Measurements from ENCODE around the gene SEPTIN11. TPM values are rescaled to one million over a fixed set of nuclear protein-coding genes. Genes with fewer than 3 reads are reported as not detected.
"Not testable (repeated sequence)": the region's sequence is repeated elsewhere in the genome, so short reads cannot be mapped to it uniquely, and the experiment has no call there.

SEPTIN11 gene
- total RNA-seq, 1 experiment from 2014 or later = 158 TPM

DNA sequence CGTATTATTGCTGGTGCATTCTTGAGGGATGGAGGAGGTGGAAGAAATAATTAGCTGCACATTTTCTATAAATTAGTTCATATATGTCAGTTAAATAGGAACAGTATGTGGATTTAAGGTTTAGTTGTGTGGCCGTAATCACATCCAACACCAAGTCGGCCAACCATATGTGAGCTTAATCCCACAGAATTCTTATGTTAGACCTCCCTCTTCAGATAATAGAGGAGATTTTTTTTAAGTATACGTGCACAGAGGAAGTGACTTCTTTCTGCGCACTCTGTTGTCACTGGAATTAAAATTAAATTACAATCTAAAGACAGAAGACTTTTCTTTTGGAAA is 2.1 kb downstream of the SEPTIN11 start:
- DNase-seq (ENCODE audit: low read depth) = peak; percentile 30

GRCh38 chr4:76952071-76952470 is 2.5 kb downstream of the SEPTIN11 start:
- no peak for DNase-seq (ENCODE audit: low read depth)

DNA sequence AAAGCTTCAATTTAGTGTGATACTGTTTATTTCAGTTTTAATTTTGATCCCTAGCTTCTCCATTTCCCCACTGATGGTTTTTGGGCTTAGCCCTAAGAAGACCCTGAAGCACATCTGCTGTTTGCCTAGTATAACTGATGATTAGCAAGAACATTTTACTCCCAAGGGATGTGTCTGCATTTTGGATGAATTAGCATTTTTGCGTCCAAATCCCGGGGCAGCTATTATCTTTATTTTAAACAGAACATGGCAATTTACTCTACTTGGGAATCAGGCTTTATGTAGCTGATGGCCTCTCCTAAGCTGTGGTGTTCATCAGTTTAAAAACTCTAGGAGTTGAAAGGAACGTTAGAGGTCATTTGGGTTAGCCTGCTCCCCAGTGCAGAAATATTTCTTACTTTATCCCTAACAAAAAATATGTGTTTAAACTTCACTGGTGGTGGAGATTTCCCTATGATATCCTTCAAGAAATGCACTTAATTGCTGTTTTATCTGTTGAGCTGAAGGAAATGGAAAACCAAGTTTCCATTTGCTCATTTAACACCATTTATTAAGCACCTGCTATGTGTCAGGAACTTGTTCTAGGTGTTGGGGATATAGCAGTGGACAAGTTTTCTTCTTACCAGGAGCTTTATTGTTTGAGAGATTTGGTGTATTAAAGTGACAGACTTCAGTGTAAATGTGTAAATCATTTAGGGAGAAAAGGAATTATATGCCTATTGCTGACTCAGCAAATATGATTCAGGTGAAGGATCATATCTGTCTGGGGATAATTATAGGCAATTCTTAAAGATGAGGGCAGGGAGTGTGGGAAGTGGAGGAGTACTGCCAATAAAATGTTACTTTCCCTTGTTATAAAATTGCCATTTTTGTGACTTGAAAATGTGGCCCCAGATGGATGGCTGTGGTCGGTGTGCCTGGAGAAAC is 3.4 kb downstream of the SEPTIN11 start:
- DNase-seq (ENCODE audit: low read depth) = no peak

- no peak for DNase-seq (ENCODE audit: low read depth)
Measured at GRCh38 chr4:76953956-76954355, 4.4 kb downstream of the SEPTIN11 start.

- no peak for DNase-seq (ENCODE audit: low read depth)
Measured at GRCh38 chr4:76954489-76954888, 4.9 kb downstream of the SEPTIN11 start.

DNA sequence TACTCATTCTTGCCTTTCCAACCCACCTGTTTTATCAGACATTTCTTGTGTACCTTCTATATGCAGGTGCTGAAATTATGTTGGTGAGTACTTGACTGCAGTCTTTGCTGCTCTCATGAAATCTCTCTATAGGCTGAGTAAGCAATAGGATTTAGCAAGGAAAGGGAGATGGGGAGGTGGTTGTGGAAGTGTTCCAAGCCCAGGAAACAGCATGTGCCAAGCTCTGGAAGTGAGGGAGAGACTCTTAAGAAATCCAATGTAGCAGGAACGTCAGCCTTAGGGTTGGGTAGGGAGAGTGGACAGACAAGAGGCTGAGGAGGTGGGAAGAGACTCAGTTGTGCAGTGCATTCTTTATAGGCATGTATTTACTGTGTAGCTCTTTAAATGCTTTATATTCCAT is 5.6 kb downstream of the SEPTIN11 start:
- no peak for DNase-seq (ENCODE audit: low read depth)

DNA sequence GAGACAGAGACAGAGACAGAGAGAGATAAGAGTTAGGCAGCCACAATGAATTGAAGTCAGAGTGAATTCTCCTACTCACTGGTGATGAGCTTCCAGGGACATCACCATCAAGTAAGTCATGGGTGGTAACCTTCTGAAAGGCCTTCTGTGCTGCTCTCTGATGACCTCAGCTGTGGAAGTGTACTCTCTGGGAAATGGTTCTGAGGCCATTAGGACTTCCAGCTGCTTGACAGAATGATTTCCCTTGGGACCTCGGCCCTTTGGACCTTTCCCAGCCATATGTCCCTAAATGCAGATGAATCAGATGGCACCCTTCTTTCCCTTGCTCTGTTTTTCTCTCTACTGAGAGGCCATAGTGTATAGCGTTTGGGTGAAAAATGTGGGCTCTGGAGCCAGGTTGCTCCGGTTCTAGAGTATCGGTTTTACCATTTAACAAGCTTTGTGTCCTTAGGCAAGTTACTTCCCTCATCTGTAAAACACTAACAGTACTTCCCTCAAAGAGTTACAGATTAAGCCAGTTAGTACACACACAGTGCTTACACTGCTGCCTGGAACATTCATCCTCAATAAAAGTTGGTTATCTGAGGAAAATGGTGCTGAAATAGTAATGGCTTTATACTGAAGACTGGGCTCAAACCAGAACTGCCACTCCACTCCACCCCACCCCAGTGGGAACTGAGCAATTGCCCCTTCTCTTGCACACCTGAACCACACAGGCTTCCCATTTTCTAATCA is 7.6 kb downstream of the SEPTIN11 start:
- no peak for DNase-seq (ENCODE audit: low read depth)

- no peak for DNase-seq (ENCODE audit: low read depth)
Measured at GRCh38 chr4:76958891-76959290, 9.3 kb downstream of the SEPTIN11 start.

DNA sequence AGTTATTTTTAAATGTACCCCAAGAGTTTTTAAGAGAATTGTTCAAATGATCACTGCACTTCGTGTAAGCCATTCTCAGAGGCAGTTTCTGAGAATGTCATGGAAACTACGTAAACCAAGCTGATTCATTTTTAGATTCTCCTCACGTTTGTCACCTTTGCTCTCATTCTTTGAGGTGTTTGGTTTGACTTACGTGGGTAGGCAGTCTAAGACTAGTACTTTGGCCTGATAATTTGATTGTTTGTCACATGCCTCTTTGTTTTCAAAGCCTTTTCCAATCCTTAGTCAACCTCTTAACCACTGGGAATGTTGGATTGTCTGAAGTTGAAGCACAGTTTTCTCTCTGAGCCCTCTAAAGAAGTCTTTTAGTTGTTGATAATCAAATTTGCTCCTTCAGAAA is 10.5 kb downstream of the SEPTIN11 start:
- no peak for DNase-seq (ENCODE audit: low read depth)

- DNase-seq (ENCODE audit: low read depth) = no peak
Measured at GRCh38 chr4:76962406-76963130, 13.0 kb downstream of the SEPTIN11 start.

- DNase-seq (ENCODE audit: low read depth) = no peak
Measured at GRCh38 chr4:76963131-76963750, 13.7 kb downstream of the SEPTIN11 start.

GRCh38 chr4:76963927-76964326 is 14.4 kb downstream of the SEPTIN11 start:
- DNase-seq (ENCODE audit: low read depth) = not testable (repeated sequence)

DNA sequence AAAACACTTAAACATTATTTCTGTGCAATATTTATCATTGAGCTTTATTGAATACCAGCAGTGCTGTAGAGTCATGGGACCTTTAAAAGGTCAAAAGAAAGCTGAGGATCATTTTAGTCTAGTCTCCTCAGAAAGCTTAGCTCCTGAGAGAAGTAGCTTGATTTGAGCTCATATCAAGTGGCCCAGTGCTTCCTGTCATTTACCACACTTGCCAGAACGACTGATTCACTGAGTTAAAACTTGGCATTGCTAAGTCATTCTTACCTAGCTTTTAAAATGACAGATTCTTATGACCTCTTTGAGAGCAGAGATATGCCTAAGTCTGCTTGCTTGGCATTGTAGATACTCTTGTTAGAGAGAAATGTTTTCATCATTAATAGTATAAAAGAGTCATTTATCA is 15.2 kb downstream of the SEPTIN11 start:
- DNase-seq (ENCODE audit: low read depth) = no peak

DNA sequence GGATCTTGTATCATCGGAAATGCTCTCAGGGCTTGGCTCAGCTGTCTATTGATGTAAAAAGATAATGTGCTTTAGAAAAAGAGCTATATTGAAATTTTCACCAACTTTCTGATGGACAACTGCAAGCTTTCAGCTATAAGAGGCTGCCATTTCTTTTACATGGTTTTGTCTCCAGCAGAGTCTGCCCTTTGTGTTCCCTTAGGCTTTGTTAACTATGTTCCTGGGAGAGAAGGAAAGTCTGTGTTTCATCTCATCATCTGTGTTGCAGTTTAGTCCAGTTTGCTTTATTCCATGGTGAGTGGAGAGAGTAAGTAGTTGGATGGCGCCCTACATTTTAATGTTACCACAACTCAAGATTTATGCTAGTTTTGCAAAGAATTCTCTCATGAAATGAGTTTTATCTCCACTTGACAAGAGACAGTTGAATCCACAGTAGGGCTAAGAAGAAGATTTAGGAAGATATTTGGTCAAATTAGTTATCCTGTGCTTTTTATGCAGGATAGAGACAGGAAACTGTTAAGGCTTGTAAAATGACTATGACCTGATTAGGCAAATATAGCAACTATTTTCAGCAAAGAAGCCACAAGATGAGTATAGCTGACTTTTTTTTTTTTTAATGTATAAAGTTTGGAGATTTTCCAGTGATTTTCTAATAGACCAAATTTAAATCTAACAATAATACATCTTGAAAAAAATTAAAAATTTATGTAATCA is 16.5 kb downstream of the SEPTIN11 start:
- DNase-seq (ENCODE audit: low read depth) = no peak

DNA sequence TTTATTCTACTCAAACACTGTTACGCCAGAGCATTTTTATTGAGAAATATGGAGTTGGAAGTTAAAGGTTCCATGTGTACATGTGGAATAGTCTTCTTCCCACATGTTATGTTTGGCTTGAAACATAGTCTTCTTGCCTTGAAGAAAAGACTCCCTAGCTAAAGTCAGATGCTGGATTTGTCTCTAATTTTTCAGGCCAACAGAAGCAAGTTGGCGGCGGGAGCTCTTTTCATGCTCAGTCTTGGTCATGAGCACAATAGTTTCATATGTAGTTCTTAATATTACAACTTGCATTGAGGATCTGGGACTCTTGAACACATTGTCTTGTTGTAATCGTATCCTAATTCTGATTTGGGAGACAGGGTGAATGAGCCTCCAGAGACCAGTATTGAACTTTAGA is 19.4 kb downstream of the SEPTIN11 start:
- DNase-seq (ENCODE audit: low read depth) = no peak

DNA sequence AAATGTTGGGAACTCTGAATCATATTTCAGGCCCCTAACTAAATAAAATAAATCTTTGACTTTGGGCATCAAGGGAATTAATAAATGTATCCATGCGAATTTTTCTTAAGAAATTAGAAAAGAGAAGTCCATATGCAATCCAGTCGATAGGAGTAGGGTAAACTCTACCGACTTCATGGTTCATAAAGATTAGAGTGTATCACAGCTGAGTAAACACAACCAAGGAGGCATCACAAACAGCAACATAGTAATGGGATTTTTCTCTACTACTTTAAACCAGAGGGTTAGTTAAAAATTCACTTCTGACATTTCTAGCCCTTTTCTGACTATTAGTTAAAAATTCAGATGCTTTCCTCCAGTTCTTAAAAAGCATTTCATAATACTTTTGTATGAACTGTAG is 19.9 kb downstream of the SEPTIN11 start:
- DNase-seq (ENCODE audit: low read depth) = no peak

DNA sequence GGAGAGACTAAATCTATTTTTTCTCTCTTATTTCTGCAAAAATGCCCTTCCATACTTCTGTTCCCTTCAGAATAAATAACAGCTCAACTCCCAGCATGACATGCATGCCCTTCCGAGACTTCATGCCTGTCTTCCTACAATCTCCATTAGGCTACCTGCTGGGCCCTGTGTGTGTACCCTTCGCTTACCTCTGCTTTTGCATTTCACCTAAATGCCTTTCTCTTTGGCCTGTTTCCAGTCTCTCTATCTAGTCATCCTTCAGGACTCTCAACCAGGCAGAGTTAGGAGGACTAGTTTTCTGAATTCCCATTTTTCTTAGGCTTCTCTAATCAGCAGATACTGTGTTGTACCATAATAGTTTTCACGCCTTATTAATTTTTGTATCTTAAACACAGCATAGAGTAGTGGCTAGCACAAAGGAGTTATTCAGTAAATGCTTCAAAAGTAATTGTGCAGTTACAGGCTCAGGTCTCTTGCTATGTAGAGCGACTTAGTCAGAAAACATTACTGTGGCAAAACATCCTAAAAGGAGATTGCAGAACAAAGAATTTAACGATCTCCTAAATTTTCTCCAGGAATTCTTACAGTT is 20.5 kb downstream of the SEPTIN11 start:
- no peak for DNase-seq (ENCODE audit: low read depth)

- no peak for DNase-seq (ENCODE audit: low read depth)
Measured at GRCh38 chr4:76972306-76972705, 22.8 kb downstream of the SEPTIN11 start.

GRCh38 chr4:76974150-76974549 is 24.6 kb downstream of the SEPTIN11 start:
- peak; percentile 40 for DNase-seq (ENCODE audit: low read depth)

GRCh38 chr4:76977113-76977512 is 27.6 kb downstream of the SEPTIN11 start:
- DNase-seq (ENCODE audit: low read depth) = no peak
